ENCODE measurements around the gene EDEM1.

DNA sequence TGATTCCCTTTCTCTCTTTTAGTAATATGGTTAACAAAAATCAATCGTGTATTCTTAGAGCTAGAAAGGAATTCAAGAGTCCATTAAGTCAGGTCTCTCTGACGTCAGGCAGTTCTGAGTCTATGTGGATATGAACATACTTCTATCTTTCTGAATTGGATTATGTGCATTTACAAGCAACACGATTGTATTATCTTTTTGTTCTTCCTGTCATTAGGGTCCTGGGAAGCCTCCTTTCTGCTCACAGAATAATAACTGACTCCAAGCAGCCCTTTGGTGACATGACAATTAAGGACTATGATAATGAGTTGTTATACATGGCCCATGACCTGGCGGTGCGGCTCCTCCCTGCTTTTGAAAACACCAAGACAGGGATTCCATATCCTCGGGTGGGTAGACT lies 14.0 kb downstream of the EDEM1 start:
- TF ChIP-seq, protein P1, sequence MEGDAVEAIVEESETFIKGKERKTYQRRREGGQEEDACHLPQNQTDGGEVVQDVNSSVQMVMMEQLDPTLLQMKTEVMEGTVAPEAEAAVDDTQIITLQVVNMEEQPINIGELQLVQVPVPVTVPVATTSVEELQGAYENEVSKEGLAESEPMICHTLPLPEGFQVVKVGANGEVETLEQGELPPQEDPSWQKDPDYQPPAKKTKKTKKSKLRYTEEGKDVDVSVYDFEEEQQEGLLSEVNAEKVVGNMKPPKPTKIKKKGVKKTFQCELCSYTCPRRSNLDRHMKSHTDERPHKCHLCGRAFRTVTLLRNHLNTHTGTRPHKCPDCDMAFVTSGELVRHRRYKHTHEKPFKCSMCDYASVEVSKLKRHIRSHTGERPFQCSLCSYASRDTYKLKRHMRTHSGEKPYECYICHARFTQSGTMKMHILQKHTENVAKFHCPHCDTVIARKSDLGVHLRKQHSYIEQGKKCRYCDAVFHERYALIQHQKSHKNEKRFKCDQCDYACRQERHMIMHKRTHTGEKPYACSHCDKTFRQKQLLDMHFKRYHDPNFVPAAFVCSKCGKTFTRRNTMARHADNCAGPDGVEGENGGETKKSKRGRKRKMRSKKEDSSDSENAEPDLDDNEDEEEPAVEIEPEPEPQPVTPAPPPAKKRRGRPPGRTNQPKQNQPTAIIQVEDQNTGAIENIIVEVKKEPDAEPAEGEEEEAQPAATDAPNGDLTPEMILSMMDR (IDR thresholded peaks at IDR 0.05; ENCODE audit: borderline replicate concordance, extremely low read depth, low read length, poor library complexity, severe bottlenecking), result no peak
- TF ChIP-seq EZH2 (IDR thresholded peaks at IDR 0.05; ENCODE audit: borderline replicate concordance, low read depth, low read length, severe bottlenecking), result no peak
